ENCODE data around the gene CADPS2.

GRCh38 chr7:122691569-122692235 is 194.6 kb downstream of the CADPS2 start:
- TF ChIP-seq CTCF (IDR thresholded peaks at IDR 0.05) (no peak), POLR2A (IDR thresholded peaks at IDR 0.05) (no peak), POLR2AphosphoS5 (IDR thresholded peaks at IDR 0.05) (no peak), EP300 (IDR thresholded peaks at IDR 0.05) (no peak)
